GM13976 (cell line): ENCODE measurements around the gene S100A9.

Source experiments
- DNase-seq: peaks from one replicate; pipeline ENCODE4 v3.0.0; 2012; ENCODE audit warnings: low spot score
- CTCF ChIP-seq: IDR thresholded peaks from 2 replicates; pipeline ENCODE4 v1.5.1; 2012; ENCODE audit warnings: borderline replicate concordance, mild to moderate bottlenecking; ENCODE audit not compliant: insufficient read depth; ENCODE audit errors: extremely low read depth, missing control alignments, control extremely low read depth
- in situ Hi-C: fragments of 300-500 bp; cut with MboI; formaldehyde crosslinking; loops from one replicate; pipeline ENCODE4 v1.12.0; 2022; ENCODE audit warnings: low sequenced_read_pairs, mixed read lengths, inconsistent platforms; ENCODE audit not compliant: unreplicated experiment

The S100A9 gene

GRCh38 chr1:153364766-153365666 is 7.4 kb downstream of the S100A9 start:
- no peak for DNase-seq
- in situ Hi-C loops, result loop anchor here (10.0 kb wide), 1 partner anchor 70 kb away; no protein-coding TSS in a partner anchor
- no peak for TF ChIP-seq CTCF

GRCh38 chr1:153365696-153366095 is 8.0 kb downstream of the S100A9 start:
- in situ Hi-C loops, result loop anchor here (10.0 kb wide), 1 partner anchor 69 kb away; no protein-coding TSS in a partner anchor
- DNase-seq, result no peak

GRCh38 chr1:153366261-153366660 is 8.6 kb downstream of the S100A9 start:
- in situ Hi-C loops, result loop anchor here (10.0 kb wide), 1 partner anchor 69 kb away; no protein-coding TSS in a partner anchor
- no peak for TF ChIP-seq CTCF
- no peak for DNase-seq

More at GRCh38 chr1:153365696-153366095, 8.0 kb downstream of the S100A9 start:
- no peak for TF ChIP-seq CTCF

- DNase-seq, result no peak
- in situ Hi-C loops, result loop anchor here (10.0 kb wide), 1 partner anchor 68 kb away; no protein-coding TSS in a partner anchor
- TF ChIP-seq CTCF, result no peak
Measured at GRCh38 chr1:153367090-153367489, 9.4 kb downstream of the S100A9 start.

GRCh38 chr1:153368495-153368894 is 10.8 kb downstream of the S100A9 start:
- no peak for DNase-seq
- no peak for TF ChIP-seq CTCF
- in situ Hi-C loops, result loop anchor here (10.0 kb wide), 1 partner anchor 66 kb away; no protein-coding TSS in a partner anchor

- in situ Hi-C loops, result no loop called here
- no peak for DNase-seq
- no peak for TF ChIP-seq CTCF
Measured at GRCh38 chr1:153370146-153370545, 12.5 kb downstream of the S100A9 start.
